GM18873 (cell line): Measurements from ENCODE around the gene CNTRL.
"Not testable (repeated sequence)": the region's sequence is repeated elsewhere in the genome, so short reads cannot be mapped to it uniquely, and the experiment has no call there.

Source experiments
- ATAC-seq: cut with Tn5 transposase; IDR thresholded peaks from one replicate; pipeline ENCODE4 v1.9.1; 2021; ENCODE audit warnings: mild to moderate bottlenecking, moderate library complexity, moderate number of reproducible peaks; ENCODE audit not compliant: unreplicated experiment, low FRiP score

CNTRL gene

DNA sequence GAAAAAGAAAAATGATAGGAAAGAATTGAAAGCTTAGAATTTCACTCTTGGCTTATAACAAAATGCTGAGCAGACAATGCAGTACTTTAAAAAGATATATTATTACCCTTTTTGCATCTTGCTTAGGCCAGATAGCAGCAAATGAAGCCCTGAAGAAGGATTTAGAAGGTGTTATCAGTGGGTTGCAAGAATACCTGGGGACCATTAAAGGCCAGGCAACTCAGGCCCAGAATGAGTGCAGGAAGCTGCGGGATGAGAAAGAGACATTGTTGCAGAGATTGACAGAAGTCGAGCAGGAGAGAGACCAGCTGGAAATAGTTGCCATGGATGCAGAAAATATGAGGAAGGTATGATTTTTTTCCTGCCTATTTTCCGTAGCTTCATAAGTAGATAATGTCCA is 50.8 kb downstream of the CNTRL start:
- ATAC-seq, result no peak

DNA sequence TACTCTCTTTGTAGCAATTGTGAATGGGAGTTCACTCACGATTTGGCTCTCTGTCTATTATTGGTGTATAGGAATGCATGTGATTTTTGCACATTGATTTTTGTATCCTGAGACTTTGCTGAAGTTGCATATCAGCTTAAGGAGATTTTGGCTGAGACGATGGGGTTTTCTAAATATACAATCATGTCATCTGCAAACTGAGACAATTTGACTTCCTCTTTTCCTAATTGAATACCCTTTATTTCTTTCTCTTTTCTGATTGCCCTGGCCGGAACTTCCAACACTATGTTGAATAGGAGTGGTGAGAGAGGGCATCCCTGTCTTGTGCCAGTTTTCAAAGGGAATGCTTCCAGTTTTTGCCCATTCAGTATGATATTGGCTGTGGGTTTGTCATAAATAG is 54.6 kb downstream of the CNTRL start:
- not testable (repeated sequence) for ATAC-seq

DNA sequence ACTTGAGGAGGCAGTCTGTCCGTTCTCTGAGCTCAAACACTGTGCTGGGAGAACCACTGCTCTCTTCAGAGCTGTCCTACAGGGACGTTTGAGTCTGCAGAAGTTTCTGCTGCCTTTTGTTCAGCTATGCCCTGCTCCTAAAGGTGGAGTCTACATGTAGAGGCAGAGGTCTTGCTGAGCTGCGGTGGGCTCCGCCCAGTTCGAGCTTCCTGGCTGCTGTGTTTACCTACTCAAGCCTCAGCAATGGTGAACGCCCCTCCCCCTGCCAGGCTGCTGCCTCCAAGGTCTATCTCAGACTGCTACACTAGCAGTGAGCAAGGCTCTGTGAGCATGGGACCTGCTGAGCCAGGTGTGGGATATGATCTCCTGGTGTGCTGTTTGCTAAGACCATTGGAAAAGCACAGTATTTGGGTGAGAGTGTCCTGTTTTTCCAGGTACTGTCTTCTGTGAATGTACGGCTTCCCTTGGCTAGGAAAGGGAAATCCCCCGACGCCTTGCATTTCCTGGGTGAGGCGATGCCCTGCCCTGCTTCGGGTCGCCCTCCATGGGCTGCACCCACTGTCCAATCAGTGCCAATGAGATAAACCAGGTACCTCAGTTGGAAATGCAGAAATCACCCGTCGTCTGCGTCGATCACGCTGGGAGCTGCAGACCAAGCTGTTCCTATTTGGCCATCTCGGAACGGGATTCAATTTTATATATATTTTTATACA is 58.5 kb downstream of the CNTRL start:
- no peak for ATAC-seq

DNA sequence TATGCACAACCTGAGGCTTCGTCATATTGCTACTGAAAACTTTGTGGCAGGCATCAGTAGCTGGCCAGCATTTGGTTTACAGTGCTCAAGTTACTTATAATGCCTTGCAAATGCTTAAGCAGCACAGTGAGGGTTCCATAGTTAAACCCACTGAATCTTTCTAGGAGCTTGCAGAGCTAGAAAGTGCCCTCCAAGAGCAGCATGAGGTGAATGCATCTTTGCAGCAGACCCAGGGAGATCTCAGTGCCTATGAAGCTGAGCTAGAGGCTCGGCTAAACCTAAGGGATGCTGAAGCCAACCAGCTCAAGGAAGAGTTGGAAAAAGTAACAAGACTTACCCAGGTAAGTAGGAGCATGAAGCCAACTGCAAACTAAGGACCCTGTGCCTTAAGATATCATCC is 60.9 kb downstream of the CNTRL start:
- ATAC-seq, result no peak

DNA sequence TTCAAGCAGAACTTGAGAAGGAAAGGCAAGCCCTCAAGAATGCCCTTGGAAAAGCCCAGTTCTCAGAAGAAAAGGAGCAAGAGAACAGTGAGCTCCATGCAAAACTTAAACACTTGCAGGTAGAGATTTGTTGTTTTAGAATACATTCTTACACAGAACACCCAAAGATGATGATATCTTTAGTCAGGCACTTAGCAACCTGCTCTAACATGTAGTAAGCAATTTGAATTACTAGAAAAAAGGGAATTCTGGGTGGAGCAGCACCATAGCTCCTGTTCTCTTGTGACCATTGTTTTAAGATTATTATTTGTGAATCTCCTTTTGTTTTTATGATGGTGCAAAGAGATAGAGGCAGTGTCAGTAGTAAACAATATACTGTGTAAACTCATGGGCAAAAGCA is 63.8 kb downstream of the CNTRL start:
- ATAC-seq, result no peak

DNA sequence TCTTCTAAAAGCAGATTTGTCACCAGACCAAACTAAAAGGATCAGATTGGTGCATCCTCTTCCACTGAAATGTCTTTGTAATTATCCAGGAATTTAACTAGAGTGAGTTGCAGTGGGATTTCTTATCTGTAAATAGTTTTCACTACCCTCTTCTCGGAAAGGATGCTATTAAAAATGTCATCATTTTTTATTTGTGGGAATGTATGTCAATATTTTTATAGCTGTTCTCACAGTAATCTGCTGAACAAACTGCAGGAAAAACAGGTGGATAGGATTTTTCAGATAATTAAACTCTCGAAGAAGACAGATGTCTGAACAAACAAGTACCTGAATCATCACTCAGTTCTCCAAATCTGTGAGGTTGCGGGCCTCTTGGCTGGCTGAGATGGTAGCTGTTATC is 64.2 kb downstream of the CNTRL start:
- no peak for ATAC-seq

DNA sequence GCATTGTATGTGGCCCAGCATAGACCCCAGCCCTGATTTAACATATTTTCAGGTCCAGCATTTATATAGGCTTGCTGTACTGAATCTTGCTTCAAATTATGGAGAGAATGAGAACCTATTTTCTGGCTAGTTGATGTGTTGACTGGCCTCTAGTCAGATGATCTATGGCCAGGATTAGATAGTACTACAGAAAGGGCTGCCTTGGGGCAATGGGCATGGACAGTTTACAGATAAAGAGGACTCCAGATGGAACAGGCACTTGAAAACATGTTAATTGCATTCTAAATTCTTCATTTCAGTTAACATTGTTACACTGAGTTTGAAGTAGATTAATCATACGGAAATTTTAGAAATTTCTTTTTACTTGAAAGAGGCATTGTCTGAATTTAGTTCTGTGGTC is 65.4 kb downstream of the CNTRL start:
- no peak for ATAC-seq

DNA sequence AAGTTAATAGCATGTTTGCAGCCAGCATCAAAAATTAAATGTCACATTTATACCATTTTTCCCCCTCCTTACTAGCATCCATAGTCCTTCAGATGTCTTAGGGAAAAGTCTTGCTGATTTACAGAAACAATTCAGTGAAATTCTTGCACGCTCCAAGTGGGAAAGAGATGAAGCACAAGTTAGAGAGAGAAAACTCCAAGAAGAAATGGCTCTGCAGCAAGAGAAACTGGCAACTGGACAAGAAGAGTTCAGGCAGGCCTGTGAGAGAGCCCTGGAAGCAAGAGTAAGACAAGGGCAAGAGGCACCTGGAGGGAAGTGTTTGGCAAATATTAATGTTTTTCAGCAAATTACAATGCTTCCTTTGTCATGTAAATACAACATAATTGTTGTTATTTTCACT is 66.6 kb downstream of the CNTRL start:
- no peak for ATAC-seq

DNA sequence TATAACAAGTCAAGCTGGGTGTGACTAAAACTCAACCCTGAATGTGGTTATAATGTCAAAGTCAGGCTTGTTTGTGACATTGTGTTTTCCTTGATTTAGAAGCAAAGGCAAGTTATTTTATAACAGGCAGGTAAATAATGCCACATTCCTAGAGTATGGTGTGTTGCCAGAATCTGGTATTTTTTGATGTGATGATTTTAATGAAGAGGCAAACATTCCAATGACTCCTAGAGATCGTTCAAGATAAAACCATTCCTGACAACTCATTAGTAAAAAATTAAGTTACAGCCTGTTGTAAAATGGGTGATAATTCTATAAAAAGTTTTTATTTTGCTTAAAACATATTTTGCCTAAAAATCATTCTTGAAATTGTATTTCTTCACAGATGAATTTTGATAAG is 67.0 kb downstream of the CNTRL start:
- ATAC-seq, result no peak

DNA sequence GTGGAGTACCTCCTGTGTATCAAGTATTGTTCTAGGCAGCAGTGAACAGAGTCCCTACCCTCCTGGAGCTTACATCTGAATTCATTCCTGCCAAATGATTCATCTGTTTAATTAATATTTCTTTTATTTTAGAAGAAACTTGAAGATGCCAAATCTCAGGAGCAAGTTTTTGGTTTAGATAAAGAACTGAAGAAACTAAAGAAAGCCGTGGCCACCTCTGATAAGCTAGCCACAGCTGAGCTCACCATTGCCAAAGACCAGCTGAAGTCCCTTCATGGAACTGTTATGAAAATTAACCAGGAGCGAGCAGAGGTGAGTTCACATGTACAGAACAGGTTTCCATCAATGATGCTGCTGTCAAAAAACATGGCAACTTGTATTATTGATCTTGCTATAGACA is 69.0 kb downstream of the CNTRL start:
- ATAC-seq, result no peak

DNA sequence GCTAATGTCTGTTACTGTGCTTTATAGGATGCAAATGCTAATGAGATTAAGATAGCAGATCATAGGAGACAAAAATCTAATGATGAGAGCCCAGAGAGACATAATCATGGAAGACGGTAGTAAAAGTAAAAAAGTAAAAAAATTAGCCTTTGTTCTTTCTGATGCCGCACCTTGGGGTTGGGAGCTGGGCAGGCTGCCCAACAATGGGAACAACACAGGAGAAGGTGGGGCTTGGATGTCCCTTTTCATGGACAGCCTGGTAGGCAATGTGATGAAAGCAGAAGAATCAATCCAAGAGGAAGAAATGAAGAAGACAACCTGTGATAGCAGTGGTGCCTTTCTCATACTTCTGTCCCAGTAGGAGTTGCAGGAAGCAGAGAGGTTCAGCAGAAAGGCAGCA is 69.7 kb downstream of the CNTRL start:
- no peak for ATAC-seq

DNA sequence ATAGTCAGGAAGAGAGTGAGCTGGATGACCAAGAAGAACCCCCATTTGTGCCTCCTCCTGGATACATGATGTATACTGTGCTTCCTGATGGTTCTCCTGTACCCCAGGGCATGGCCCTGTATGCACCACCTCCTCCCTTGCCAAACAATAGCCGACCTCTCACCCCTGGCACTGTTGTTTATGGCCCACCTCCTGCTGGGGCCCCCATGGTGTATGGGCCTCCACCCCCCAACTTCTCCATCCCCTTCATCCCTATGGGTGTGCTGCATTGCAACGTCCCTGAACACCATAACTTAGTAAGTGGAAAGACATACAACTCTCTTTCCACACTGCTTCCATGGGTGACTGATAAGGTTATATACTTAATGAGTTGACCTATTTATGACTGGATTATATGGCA is 75.4 kb downstream of the CNTRL start:
- no peak for ATAC-seq

DNA sequence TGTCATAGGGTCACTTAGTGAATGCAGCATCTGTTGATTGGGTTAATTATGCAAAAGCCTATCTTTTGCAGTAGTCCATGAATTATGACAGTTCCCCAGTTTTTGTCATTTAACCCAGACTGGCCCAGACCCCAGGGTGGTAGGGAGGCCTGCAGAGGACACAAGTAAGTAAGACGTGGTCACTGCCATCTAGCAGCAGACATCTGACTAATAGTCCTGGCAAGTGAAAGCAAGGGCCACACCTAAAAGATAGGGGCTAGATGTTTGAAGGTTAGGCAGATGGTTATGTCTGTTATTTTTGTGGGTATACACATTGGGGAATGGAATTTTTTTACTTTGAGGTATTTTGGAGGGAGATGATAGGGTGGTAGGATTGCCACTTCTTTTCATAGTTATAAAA is 78.9 kb downstream of the CNTRL start:
- no peak for ATAC-seq

DNA sequence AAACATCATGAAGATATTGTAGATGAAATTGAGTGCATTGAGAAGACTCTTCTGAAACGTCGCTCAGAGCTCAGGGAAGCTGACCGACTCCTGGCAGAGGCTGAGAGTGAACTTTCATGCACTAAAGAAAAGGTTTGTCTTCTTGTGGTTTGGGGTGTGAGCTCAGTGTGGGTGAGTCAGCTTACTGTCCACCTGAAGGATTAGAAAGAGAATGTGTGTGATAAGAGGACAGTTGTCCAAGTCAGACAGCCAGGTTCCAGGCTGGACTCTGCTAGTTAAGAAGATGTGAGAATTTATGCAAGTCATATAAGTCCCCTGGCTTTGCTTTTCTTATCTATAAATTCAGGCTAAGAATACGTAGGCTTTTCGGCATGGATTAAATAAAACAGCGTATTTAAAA is 80.0 kb downstream of the CNTRL start:
- ATAC-seq, result no peak

DNA sequence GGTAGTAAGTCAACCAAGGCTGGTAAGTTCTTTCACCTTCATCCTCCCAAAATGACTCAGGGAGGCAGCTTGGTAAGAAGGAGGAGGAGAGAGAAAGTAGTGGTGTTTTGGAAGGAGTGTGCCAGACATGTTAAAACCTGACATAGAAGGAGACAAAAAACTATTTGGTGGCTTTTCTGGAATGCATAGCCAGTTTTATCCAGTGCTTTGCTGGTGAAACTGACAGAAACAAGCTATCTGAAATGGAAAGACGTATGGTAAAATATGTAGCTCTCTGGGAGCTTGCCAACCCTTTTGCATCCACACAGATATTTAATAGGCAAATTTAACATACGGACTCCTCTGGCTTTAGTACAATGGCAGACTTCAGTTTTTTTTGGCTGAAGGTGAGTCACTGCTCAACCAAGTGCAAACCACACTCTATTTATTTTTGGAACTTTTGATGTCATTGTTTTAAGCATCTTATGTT is 81.5 kb downstream of the CNTRL start:
- peak; percentile 50 for ATAC-seq

DNA sequence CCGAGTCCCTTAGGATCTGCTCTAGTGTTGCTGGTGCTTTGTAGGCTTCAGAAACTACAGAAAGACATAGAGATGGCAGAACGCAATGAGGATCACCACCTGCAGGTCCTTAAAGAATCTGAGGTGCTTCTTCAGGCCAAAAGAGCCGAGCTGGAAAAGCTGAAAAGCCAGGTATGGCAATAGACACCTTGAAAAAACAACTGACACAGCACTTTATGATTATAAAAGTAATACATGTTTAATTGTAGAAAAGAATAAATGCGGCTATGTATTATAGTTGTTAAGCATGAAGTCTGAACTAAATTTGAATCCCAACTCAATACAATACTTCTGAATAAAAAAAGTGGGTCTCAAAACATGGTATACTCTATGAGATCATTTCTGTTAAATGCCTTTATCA is 83.2 kb downstream of the CNTRL start:
- no peak for ATAC-seq

DNA sequence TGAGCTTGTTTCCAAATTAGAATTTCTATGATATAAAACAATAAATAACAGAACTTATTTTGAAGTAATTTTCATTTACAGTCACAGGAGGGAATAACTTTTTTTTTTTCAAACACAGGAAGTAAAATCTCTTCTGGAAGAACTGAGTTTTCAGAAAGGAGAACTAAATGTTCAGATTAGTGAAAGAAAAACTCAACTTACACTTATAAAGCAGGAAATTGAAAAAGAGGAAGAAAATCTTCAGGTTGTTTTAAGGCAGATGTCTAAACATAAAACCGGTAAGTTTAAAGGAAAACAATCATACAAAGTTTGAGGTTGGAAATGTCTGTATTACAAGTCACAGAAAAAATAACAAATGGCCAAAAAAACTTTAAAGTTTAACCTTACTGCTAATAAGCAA is 85.3 kb downstream of the CNTRL start:
- no peak for ATAC-seq

DNA sequence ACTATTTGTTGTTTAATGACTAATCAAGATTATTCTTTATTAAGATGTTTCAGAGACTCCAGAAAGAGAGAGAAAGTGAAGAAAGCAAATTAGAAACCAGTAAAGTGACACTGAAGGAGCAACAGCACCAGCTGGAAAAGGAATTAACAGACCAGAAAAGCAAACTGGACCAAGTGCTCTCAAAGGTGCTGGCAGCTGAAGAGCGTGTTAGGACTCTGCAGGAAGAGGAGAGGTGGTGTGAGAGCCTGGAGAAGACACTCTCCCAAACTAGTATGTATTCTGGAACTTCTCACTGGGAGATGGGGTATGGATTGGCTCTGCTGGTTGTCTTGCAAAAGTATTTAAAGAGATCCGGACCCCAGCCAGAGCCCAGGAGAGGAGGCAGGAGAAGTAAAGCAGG is 93.3 kb downstream of the CNTRL start:
- no peak for ATAC-seq

DNA sequence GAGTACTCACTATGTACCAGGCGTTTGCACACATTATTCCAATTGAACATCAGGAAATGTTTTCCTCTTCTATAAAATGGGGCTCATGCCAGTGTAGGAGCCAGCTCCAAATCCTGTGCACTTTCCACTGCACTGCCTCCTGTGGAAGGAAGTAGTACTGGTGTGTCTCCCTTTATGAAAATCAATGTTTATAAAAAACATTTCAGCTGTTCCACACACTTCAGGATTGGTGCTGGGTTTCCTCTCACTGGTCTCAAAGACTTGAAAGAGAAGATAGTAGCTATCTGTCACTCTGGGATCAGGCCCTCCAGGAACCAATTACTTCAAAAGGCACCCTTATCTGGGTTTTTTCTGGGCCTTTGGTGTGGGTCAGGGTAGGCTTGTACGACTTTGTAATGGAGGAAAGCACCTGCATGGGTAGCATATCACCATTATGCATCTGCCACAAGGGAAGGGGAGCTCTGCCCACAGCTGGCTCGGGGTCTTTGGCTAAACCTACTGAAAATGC is 94.4 kb downstream of the CNTRL start:
- ATAC-seq, result no peak

DNA sequence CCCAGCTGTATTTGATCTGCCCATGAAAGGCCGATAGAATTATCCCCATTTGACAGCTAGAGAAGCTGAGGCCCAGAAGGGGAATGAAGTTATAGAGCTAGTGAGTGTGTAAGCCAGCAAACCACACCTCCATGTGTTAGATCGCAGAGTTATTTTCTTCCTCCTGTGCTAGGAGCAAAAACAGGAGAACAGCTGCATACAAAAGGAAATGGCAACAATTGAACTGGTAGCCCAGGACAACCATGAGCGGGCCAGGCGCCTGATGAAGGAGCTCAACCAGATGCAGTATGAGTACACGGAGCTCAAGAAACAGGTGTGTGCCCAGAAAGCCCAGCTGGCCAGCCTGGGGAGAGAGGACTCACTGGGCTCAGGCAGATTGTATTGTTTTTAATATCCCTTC is 96.5 kb downstream of the CNTRL start:
- ATAC-seq, result no peak

DNA sequence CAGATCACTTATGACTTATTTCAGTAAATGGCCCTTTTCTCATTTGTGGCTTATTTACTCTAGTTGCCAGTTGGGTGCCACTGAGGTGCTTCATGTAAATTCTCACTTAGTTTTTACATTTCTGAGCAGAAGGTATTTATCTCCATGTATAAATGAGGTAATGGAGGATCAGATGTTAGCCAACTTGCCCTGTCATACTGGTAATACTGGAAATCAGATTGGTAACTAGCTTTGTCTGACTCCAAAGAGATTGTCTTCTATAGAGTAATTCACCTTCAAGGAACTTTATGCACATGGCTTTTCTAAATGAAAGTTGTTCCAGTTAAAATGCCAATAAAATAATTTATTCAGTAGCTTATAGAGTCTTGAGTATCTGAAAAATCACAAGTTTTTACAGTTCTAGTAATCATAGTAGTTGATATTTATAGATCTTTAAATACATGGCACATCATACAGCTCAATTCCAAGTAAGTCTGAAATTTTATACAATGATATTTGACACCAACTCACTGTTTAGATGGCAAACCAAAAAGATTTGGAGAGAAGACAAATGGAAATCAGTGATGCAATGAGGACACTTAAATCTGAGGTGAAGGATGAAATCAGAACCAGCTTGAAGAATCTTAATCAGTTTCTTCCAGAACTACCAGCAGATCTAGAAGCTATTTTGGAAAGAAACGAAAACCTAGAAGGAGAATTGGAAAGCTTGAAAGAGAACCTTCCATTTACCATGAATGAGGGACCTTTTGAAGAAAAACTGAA is 98.2 kb downstream of the CNTRL start:
- no peak for ATAC-seq

DNA sequence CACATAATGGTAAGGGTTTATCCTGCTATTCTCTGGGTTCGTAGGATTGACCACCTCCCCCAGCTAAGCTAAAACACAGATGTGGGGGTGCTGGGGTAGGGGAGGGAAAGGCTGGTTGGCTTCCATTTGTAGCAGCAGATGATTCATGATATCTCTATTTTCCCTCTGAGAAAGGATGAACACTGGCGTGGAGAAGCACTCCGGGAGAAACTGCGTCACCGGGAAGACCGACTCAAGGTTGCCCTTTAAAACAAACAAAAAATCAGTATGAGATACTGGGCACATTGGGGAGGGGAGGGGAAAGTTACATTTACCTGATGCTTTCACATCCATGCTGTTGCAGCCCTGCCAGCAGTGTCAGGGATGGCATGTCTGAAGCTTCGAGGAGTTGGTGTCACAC is 98.7 kb downstream of the CNTRL start:
- no peak for ATAC-seq
